IPS-15b (cell line): Measurements from ENCODE around the gene BMP8B.
"Not testable (repeated sequence)": the region's sequence is repeated elsewhere in the genome, so short reads cannot be mapped to it uniquely, and the experiment has no call there.

Experiments used
- H3K27me3 ChIP-seq: one replicate; pipeline ENCODE4 v1.6.1; 2013; ENCODE audit warnings: low read length; ENCODE audit not compliant: control insufficient read depth, insufficient read depth
- H3K36me3 ChIP-seq: one replicate; pipeline ENCODE4 v1.6.1; 2013; ENCODE audit warnings: low read length; ENCODE audit not compliant: control insufficient read depth, insufficient read depth
- H3K4me1 ChIP-seq: one replicate; pipeline ENCODE4 v1.6.1; 2013; ENCODE audit warnings: mild to moderate bottlenecking, low read length; ENCODE audit not compliant: control insufficient read depth, insufficient read depth
- H3K4me3 ChIP-seq: one replicate; pipeline ENCODE4 v1.5.1; 2013; ENCODE audit warnings: low read depth, low read length
- H3K9ac ChIP-seq: one replicate; pipeline ENCODE4 v1.6.1; 2013; ENCODE audit warnings: low read depth, mild to moderate bottlenecking, low read length
- H3K9me3 ChIP-seq: one replicate; pipeline ENCODE4 v1.6.1; 2013; ENCODE audit warnings: mild to moderate bottlenecking, low read length; ENCODE audit not compliant: control insufficient read depth, insufficient read depth

Gene BMP8B

GRCh38 chr1:39802496-39803260 lies 14.0 kb upstream of the BMP8B start:
- Histone ChIP-seq H3K9ac (no peak overlapping the region), H3K4me1 (peaks cover 4% of the 10 kb centered on the region), H3K4me3 (no peak overlapping the region), H3K9me3 (no peaks in the 10 kb centered on the region), H3K27me3 (peaks cover 7% of the 10 kb centered on the region), H3K36me3 (no peaks in the 10 kb centered on the region)

GRCh38 chr1:39800471-39800835 lies 11.8 kb upstream of the BMP8B start:
- Histone ChIP-seq H3K36me3 (no peaks in the 10 kb centered on the region), H3K9ac (no peak overlapping the region), H3K9me3 (no peaks in the 10 kb centered on the region), H3K4me1 (peaks cover 4% of the 10 kb centered on the region), H3K4me3 (no peak overlapping the region), H3K27me3 (peaks cover 9% of the 10 kb centered on the region)

GRCh38 chr1:39799770-39800470 lies 11.3 kb upstream of the BMP8B start:
- H3K9me3 ChIP-seq = no peaks in the 10 kb centered on the region
- H3K27me3 ChIP-seq = peaks cover 9% of the 10 kb centered on the region
- H3K4me3 ChIP-seq = no peak overlapping the region
- H3K4me1 ChIP-seq = peaks cover 4% of the 10 kb centered on the region
- no peak overlapping the region for H3K9ac ChIP-seq
- no peaks in the 10 kb centered on the region for H3K36me3 ChIP-seq

- H3K4me1 ChIP-seq, H3K9me3 ChIP-seq, H3K36me3 ChIP-seq, H3K9ac ChIP-seq: not testable (repeated sequence)
- Histone ChIP-seq H3K4me3 (peak overlapping the region; percentile 6), H3K27me3 (peaks cover 14% of the 10 kb centered on the region)
Measured at GRCh38 chr1:39798859-39799769, 10.4 kb upstream of the BMP8B start.

GRCh38 chr1:39795651-39796050 lies 7.0 kb upstream of the BMP8B start:
- Histone ChIP-seq H3K9ac (no peak overlapping the region), H3K9me3 (no peaks in the 10 kb centered on the region), H3K36me3 (no peaks in the 10 kb centered on the region), H3K4me1 (no peaks in the 10 kb centered on the region), H3K4me3 (no peak overlapping the region), H3K27me3 (peaks cover 38% of the 10 kb centered on the region)

GRCh38 chr1:39791838-39792237 lies 3.2 kb upstream of the BMP8B start:
- Histone ChIP-seq H3K9ac (no peak overlapping the region), H3K4me3 (no peak overlapping the region), H3K36me3 (no peaks in the 10 kb centered on the region), H3K9me3 (no peaks in the 10 kb centered on the region), H3K27me3 (peaks cover 57% of the 10 kb centered on the region), H3K4me1 (no peaks in the 10 kb centered on the region)

- Histone ChIP-seq H3K27me3 (peaks cover 65% of the 10 kb centered on the region), H3K4me1 (no peaks in the 10 kb centered on the region), H3K36me3 (no peaks in the 10 kb centered on the region), H3K9ac (no peak overlapping the region), H3K9me3 (no peaks in the 10 kb centered on the region), H3K4me3 (peak overlapping the region; percentile 50)
Measured at GRCh38 chr1:39789571-39790110, 976 bp upstream of the BMP8B start.

- peak overlapping the region; percentile 46 for H3K4me3 ChIP-seq
- peaks cover 64% of the 10 kb centered on the region for H3K27me3 ChIP-seq
- no peaks in the 10 kb centered on the region for H3K9me3 ChIP-seq
- H3K9ac ChIP-seq = no peak overlapping the region
- no peaks in the 10 kb centered on the region for H3K36me3 ChIP-seq
- H3K4me1 ChIP-seq = no peaks in the 10 kb centered on the region
Measured at GRCh38 chr1:39788426-39788757, 273 bp downstream of the BMP8B start.

GRCh38 chr1:39787964-39788363 lies 701 bp downstream of the BMP8B start:
- not testable (repeated sequence) for H3K4me3 ChIP-seq, H3K9me3 ChIP-seq, H3K9ac ChIP-seq, H3K4me1 ChIP-seq, H3K36me3 ChIP-seq
- H3K27me3 ChIP-seq = peaks cover 66% of the 10 kb centered on the region

- H3K9me3 ChIP-seq = no peaks in the 10 kb centered on the region
- peaks cover 62% of the 10 kb centered on the region for H3K27me3 ChIP-seq
- no peaks in the 10 kb centered on the region for H3K4me1 ChIP-seq
- H3K4me3 ChIP-seq = peak overlapping the region; percentile 8
- no peak overlapping the region for H3K9ac ChIP-seq
- no peaks in the 10 kb centered on the region for H3K36me3 ChIP-seq
Measured at GRCh38 chr1:39787468-39787867, 1.2 kb downstream of the BMP8B start.

GRCh38 chr1:39787108-39787375 lies 1.6 kb downstream of the BMP8B start:
- H3K4me3 ChIP-seq, H3K9me3 ChIP-seq, H3K36me3 ChIP-seq, H3K9ac ChIP-seq, H3K4me1 ChIP-seq: not testable (repeated sequence)
- peaks cover 63% of the 10 kb centered on the region for H3K27me3 ChIP-seq
